ENCODE results near the gene FGR.

FGR gene

DNA sequence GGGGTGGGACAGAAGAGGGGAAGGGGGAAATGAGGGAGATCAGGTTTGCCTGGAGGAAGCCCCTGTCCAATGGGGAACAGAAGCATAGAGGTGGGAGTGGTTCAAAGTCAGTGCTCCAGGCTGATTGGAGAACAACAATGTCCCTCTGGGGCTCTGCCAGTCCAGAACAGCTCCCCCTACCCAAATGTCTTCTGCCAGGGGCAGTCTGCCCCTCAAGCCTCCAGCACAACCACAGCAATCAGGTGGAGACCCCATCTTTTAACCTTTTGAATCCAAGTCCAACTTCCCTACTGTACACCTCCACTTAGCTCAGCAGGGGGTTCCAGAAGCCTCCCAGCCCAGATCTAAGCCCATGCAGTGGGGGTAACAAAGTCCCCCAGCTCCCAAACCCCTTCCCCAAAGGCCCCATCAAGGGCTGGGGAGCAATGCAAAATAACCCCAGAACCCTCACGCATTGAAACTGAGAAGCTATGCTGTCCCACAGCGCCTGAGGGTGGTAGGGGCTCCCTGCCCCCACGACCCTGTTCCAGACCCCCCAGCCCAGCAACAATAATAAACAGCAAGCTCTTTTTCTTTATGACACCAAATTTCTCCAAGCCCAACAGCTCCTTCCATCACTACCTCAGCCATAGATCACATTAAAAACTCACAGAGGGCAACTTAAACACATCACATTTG is 34.3 kb downstream of the FGR start:
- DNase-seq (ENCODE audit: low read depth) = no peak

DNA sequence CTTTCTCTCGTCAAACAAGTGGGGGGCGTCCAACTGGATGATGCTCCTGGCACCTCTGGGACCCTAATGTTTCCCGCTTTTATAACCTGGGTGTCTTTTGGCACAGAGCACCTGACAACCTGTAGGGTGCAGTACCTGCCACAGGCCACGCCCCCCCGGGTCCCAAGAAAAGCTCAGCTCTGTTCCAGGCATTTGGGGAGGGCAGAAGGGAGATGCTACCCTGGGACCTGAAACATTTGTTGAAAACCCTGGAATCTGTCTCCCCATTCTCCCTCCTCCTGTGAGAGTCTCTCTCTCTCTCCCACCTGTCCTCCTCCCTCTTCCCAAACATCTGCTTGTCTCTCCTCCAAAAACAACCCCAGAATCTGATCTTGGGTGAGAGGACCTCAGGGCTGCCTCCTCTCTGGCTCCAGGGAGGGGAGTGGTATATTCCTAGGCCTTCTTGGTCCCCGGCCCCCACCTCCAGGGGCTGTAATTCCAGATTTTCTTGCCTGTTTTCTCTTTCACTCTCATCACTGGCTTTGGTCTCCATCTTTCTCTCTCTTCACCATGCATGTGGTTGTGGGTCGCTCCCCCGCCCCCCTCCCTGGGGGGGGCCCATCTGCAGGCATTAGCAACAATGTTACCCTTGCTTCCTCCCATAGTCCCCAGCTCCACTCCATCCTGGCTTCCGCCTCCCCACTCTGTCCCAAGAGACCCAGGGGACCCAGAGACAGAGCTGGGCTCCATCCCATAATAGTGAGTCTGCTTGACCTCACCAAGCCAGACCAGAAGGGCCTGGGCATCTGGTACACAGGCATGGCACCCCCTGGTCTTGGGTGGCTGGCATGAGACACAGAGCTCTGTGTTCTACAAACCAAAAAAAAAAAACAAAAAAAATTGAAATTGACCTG is 35.1 kb downstream of the FGR start:
- no peak for DNase-seq (ENCODE audit: low read depth)

DNA sequence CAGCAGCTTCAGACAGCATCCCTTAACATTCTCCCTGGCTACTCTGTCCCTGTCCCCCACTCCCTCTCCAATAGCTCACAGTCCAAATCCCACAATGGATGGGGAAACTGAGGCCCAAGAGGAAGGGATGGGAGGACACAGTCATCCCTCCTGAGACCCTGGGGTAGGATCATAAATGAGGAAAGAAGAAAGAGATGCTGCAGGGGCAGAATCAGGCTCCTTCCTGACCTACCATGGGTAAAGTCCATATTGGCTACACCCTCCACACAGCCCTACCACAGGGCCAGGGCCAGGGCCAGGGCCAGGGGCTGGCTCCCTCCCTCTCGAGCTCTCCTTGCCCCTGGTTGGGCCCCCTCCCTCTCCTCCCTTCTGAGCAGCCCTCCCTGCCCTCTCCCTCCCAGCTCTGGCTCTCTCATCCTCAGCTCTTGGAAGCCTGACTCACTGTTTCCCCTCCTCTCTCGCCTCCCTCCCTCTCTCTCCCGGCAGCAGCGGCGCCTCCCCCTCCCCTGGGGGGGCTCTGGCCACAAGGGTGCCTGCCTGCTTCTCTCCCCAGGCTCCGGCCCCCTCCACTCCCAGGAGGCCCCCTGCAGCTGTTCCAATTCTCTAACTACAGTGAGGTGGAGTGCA is 36.0 kb downstream of the FGR start:
- DNase-seq (ENCODE audit: low read depth) = peak; percentile 63

DNA sequence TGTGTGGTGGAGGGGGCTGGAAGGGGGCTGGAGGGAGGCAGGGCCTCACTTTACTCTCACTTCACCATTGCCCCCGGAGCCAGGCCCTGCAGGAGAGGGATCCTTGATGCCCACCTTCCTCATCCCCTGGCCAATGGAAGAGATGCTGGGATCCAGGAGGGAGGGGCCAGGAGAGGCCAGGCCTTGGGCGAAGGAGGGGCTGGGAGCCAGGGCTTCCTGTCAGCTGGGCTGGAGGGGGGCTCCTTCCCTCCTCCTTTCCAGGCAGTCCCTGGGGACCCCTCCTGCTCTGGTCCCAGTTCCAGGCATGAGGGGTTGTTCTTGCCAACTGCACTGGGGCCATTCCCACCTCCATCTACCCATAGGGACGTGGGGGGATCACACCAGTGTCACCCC is 36.7 kb downstream of the FGR start:
- DNase-seq (ENCODE audit: low read depth) = no peak

DNA sequence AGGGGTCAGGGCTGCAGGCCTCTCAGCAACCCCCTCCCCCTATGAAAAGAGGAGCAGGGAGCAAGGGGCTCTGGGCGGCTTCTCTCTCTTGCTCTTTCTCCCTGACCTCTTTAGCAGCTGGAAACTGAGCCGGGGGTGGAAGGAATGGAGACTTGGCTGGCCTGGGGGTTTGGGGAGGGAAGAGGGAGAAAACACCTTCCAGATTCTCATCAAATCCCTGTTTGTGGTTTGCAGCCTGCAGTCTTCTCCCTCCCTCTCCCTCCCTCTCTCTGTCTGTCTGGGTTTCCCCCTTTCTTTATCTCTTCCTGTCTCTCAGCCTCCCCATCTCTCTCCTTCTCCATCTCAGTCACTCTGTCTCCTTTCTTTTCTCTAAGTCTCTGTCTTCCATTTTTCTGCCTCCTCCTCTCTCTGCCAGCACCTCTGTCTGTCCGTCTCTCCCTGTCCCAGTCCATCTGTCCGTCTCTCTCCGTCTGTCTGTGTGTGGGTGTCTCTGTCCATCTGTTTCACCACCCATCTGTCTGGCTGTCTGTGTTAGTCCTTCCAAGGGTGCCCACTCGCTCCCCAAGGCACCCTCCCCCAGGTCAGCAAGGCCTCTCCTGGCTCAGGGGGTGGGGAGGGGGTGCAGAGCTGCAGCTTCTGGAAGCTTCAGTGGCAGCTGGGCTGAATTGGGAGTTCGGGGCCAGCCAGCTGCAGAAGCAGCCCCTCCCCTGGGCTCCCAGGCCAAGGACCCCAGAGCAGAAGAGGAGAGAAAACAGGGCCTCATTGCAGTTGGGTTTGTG is 37.3 kb downstream of the FGR start:
- no peak for DNase-seq (ENCODE audit: low read depth)

DNA sequence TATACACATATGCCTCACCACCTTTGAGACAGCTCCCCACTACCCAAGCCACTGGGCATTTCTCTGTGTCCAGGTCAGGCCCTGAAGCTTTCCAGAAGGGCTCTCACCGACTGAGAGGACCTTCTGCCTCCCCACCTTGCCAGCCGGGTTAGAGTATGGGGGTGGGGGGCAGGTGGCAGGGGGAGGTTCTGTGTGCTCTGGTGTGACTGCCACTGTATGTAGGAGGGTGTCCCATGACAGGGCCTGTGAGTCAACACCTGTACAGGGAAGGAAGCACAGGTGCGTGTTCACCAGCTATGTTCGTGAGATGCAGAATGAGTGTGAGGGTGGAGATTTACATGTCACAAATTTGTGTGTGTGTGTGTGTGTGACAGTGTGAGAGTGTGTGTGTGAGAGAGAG is 38.0 kb downstream of the FGR start:
- DNase-seq (ENCODE audit: low read depth) = peak; percentile 26

DNA sequence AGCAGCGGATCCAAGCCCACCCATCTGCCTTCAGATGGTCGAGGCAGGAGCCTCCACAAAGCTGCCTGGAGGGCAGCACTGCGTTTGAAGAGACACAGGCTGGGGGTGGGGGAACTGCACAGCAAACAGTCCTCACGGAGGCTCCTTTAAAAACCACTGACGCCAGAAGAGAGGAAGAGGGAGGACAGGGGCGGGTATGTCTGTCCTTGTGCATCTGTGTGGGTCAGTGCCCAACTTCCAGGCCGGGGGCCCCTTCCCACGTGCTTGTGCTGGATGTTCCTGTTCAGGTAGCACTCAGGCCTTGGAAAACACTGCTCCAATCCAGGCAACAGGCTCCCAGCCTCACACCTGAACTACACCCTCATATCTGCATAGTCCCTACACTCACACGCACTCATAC is 38.7 kb downstream of the FGR start:
- no peak for DNase-seq (ENCODE audit: low read depth)

DNA sequence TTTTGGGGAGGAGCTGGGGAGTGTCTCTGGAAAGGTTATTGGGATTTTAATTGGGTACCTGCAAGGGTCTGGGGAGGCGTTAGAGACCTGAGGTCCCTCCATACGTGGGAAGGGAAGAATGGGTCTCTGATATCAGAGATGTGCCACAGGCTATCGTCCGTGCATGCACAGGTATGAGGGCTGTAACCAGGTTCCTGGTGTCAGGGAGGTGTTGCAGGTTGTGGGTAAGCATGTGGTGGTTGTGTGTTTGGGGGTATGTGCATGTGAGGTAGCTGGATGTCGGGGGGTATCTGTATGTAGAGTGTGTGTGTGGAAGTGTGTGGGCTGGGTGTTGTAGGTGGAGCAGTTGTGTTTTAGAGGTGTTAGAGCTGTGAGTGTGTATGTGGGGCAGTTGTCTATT is 39.4 kb downstream of the FGR start:
- DNase-seq (ENCODE audit: low read depth) = no peak

DNA sequence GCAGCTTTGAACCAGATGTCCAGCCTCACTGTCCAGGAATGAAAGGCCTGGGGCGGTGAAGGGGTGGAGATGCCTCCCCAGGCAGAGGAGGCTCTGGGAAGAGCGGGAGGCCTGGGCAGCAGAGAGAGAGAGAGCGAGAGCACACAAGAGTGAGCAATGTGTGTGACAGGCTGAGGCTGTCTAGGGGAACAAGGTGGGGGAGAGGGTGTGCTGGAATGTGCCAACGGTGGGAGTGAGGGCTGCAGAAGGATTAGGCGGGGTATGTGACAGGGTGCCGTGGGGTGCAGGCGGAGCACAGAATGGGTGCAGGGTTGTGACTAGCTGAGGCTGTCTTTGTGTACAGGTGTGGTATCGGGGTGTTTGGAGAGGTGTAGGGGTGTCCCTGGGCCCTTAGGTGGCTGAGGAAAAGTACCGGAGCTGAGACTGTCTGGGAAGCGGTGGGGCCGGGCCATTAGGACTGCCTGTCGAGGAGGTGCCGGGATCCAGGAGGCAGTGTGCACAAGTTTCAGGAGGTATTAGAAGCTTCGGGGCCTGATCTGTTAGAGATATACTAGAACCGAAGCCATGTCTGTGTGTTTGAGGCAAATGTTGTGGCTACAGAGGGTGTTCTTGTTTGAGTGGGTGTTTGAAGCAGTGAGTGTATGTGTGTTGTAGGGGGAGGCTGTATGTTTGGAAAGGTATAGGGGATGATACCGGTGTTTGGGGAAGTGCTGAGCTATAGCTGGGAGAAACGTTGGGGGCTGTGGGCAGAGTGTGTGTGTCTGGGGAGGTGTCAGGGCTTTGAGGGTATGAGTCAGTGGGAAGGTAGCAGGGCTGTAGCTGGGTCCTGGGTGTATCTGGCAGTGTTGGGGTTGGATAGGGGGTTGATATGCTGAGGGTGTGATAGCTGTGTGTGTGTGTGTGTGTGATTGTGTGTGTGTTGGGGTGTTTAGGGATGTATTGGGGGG is 40.1 kb downstream of the FGR start:
- DNase-seq (ENCODE audit: low read depth) = no peak

DNA sequence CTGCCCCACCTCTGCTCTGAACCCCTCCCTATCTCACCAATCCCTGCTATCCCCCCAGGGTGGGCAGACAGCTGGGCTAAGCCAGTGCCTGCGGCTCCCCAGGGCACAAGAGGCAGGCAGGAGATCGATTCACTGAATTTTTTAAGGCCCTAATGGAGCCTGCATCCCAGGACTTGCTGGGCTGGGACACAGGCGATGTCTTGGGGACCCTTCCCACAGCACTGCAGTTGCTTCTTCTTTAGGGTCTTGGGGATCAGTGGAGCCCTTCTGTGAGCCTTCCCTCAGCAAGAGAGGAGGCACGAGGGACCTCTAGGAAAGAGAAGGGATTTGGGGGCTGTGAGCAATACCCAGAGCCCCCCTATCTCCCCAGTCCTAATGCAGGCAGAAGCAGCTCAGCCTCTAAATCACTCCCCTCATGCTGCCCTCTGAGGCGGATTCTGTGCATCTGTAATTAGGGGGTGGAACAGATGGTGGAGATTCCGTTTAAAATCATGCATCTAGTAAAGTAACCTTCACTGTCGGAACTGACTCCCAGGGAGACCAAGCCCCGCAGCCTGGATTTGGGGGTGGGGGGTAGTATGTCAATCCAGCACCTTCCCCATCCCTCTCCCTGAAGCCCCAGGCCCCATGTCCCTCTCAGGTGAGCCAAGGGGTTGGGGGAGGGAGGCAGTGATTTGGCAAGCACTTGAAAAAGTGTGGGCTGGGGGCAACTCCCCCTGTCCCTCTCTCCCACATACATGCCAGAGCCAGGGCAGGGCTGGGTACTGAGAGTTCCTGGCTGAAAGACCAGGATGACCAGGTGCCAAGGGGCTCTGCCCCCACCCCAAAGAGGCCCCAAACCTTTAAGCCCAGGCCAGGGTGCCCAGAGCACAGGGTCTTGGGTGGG is 41.1 kb downstream of the FGR start:
- no peak for DNase-seq (ENCODE audit: low read depth)

DNA sequence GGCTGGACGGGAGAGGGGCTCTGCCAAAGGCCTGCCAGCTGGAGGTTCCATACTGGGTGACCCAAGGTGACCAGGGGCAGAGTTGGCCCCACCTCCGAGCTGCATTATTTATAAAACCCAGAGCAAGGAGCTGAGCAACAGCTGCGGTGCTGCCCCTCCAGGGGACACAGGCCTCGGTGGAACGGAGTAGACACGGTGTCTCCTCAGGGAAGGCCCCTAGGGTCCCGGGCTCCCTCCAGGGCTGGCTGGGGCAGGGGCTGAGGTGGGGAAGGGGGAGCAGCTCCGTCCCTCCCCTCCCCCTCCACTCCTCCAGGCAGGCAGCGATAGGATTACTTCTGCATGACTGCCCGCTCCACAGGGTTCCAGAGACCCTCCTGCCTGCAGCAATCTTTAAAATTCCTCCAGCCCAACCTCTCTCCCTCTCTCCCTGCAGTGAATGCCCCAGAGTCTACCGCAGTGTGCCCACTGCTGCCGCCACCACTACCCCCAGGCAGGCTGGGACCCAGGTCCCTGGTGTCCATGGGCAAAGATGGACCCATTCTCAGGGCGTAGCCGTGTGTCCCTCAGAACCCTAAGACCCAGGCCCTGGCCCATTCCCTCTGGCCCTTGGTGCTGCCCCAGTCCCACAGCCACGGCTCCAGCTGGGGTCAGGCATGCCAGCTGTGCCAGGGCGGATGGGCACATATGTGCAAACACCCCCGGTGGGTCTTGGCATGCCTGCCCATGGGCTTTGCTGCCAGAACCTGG is 41.9 kb downstream of the FGR start:
- DNase-seq (ENCODE audit: low read depth) = no peak

DNA sequence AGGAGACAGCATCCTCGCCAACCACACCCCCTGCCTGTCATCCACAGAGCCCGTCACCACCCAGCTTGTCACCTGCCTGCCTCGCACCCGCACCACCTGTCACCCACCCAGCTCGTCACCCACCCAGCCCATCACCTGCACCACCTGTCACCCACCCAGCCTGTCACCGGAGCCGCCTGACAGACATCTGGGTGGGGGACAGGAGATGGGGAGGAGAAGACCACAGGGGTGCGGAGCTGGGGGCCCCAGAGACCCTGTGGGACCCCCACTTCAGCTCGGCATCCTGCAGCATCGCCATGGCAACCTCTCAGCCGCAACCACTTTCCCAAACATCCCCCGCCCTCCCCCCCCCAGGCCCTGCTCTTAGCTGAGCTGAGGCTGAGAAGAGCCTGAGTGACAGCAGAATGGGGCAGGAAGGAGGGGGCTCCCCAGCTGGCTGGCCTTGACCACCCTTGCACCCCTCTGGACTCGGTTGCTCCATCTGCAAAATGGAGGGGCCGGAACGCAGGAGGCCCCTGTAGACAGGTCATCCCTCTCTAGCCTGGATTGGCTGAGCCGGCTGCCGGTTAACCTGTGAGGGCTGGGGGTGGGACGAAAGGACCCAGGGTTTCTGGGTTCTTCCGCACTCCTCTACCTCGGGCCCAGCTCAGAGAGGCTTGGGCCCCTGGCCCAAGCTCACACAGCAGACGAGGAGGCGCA is 42.6 kb downstream of the FGR start:
- no peak for DNase-seq (ENCODE audit: low read depth)

DNA sequence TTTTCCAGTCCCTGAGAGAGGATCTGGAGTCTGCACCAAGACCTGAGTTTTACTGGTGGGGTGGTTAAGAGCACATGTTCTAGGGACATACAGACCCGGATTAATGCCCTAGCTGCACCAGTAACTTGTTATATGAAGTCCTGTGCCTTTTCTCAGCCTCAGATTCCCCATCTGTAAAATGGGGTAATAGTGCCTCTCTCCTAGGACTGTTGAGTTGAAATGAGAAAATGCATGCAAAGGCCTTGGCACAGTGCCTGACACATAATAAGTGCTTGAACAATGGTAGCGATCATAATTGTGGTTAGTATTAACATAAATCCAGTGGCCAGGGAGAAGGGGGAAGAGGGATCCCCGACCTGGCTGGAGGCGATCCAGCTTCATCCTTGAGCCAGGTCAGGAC is 43.4 kb downstream of the FGR start:
- DNase-seq (ENCODE audit: low read depth) = no peak

DNA sequence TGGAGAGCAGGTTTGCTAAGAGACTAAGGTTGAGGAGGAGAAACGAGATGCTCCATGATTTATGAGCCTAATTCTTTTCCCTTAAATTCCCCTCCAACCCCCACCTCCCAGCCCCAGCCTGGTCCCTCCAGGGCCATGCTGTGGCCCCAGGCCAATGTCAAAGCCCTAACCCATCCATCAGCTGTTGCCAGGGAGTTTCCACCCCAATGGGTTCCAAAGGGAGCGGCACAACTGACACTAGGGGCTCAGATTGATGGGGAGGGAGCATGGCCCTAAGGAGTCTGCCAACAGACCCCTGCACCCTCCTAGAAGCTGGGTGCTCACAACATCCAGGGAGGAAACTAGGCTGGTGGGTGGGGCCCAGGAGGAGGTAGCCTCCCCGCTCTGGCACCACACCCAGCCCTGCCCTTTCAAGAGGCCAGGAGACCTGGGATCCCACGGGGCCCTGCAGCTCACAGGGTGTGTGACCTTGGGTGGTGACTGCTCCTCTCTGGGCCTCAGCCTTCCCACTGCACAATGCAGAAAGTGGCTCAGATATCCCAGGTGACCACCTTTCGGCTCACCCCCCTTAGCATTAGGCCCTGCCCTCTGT is 44.0 kb downstream of the FGR start:
- no peak for DNase-seq (ENCODE audit: low read depth)

DNA sequence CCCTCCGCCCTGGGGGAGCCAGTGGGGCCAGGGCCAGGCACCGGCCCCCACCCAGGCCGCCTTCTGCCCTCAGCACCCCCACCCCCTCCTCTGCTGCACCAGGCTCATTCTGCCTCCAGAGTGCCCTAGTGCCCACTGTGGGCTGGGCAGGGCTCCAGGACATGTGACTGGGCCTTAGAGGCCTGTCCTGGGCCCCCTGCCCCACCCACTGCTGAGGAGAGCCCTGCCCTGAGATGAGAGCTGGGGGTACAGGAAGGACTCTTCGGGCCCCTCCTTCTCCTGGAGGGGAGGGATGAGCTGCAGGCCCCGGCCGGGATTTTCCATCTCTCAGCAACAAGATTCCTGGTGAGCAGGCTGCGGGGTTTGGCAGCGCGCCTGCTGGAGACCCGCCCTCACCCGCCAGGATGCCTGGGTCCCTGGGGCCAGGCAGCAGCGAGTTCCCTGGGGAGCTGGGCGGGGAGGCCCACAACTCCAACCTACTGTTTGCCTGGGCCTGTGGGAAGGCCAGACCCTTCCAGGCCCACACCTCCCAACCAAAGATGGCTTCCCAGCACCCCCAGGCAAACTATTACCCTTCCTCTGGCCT is 45.1 kb downstream of the FGR start:
- DNase-seq (ENCODE audit: low read depth) = no peak

DNA sequence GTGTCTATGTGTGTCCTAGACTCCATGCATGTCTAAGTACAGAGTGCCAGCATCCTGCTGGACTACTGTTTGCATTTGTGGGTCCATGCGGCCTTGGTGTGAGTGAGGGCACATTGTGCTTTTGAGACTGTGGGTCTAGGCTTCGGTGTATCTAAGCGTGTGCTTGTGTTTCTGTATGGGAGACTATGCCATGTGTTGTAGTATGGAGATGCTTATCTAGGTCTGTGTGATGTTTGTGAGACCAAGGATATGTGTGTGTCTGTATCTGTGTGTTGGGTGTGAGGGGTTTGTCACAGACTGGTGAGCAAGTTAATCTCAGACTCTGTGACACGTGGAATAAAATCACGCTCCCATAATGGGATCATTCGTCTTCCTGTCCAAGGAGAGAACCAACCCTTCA is 45.5 kb downstream of the FGR start:
- no peak for DNase-seq (ENCODE audit: low read depth)

DNA sequence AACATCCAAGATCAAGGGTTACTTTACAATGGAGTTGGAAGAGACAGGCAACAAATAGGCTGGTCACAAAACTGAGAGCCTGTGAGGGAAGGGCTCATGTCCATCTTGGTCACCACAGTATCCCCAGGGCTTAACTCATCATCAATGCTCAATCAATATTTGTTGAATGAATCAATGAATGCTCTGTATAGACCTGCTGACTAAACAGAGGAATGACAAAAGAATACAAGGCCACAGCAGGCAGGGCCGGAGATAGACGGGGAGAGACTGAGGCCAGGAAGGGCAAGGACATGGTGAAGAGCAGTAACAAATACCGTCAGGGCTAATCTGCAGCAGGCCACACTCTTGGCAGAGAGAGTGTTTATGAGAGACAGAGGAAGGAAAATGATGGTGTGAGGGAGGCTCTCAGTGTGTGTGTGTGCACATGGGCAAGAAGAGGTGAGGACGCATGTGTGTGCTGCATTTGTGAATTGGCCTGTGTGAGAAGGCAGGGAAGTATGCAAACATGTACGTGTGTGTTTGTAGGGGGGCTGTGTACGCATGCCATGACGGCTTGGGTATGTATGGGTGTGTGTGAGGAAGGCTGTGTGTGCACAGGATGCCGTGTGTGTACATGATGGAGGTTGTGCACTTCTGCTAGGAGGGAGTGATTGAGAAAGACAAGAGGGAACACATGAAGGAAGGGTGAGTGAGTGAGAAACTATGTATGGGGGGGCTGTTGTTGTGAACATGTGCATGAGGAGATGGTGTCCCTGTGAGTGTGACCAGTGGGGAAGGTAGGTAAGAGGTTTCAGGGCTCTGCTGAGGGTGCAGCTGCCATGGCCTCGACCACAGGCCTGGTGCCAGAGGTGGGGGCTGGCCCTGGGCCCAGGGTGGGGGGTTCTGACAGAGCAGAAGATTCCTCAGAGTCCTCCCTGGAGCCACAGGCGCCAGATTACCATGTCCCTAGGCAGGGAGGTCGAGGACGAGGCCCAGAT is 46.4 kb downstream of the FGR start:
- DNase-seq (ENCODE audit: low read depth) = no peak
